Activated CD4-positive, alpha-beta T cell treated with anti-CD3 and anti-CD28 coated beads, Interleukin-2, Interleukin-4, amounts not matched to agents 100 ng/mL and 50 ng/mL, durations not matched to agents 16 hours and 8 hours (primary cell): ENCODE measurements around the gene EIF2S3B.

ENCODE experiments used
- DNase-seq: peaks from one replicate; pipeline ENCODE4 v3.0.0-alpha.2; 2020; ENCODE audit warnings: low spot score

EIF2S3B gene

GRCh38 chr12:10554756-10555481 lies 49.2 kb downstream of the EIF2S3B start:
- DNase-seq = no peak

GRCh38 chr12:10557329-10557728 lies 51.6 kb downstream of the EIF2S3B start:
- DNase-seq = no peak

GRCh38 chr12:10557766-10558165 lies 52.1 kb downstream of the EIF2S3B start:
- DNase-seq = no peak
